Measurements from ENCODE around the gene CHD2. TPM values are rescaled to one million over a fixed set of nuclear protein-coding genes. Genes with fewer than 3 reads are reported as not detected.

CHD2 gene
- total RNA-seq, 6 donors from 2014 or later = 102 to 500 (median 155) TPM

- Histone ChIP-seq H3K36me3 (peaks cover 54 to 97% (median 82%) of the 10 kb centered on the region in 4 donors), H3K27ac (peak overlapping the region in 1 of 4 donors; percentile 17)
- no peak for DNase-seq
These were observed 118.5 kb downstream of the CHD2 start for GRCh38 chr15:93018574-93018973.

GRCh38 chr15:93019090-93019489 lies 119.0 kb downstream of the CHD2 start:
- no peak for ATAC-seq (ENCODE audit: low FRiP score in 2 of 2)
- H3K36me3 ChIP-seq = peaks cover 56 to 97% (median 83%) of the 10 kb centered on the region in 4 donors

More at GRCh38 chr15:93018574-93018973, 118.5 kb downstream of the CHD2 start:
- H3K4me3 ChIP-seq = no peak overlapping the region
- no peaks in the 10 kb centered on the region for H3K4me1 ChIP-seq
- H3K9me3 ChIP-seq = no peaks in the 10 kb centered on the region
- ATAC-seq (ENCODE audit: low FRiP score in 2 of 2) = no peak
- TF ChIP-seq CTCF (IDR thresholded peaks at IDR 0.05) = no peak
- TF ChIP-seq POLR2AphosphoS5 (IDR thresholded peaks at IDR 0.05) = no peak
- no peak for TF ChIP-seq EP300 (IDR thresholded peaks at IDR 0.05)
- TF ChIP-seq POLR2A (IDR thresholded peaks at IDR 0.05) = no peak
- WGBS, 2 donors = 82 to 89% methylated on average over 4 of the region's 4 CpGs
- H3K27me3 ChIP-seq = no peaks in the 10 kb centered on the region

GRCh38 chr15:93019971-93020370 lies 119.8 kb downstream of the CHD2 start:
- no peaks in the 10 kb centered on the region for H3K9me3 ChIP-seq
- peaks cover 0 to 5% (median 1%) of the 10 kb centered on the region in 4 donors for H3K4me1 ChIP-seq
- ATAC-seq (ENCODE audit: low FRiP score in 2 of 2) (no peak), DNase-seq (no peak)
- H3K27ac ChIP-seq = no peak overlapping the region
- WGBS, 2 donors = 97 to 98% methylated on average over 10 of the region's 10 CpGs
- H3K27me3 ChIP-seq = no peaks in the 10 kb centered on the region
- TF ChIP-seq CTCF (IDR thresholded peaks at IDR 0.05) = no peak
- TF ChIP-seq EP300 (IDR thresholded peaks at IDR 0.05) = no peak
- TF ChIP-seq POLR2AphosphoS5 (IDR thresholded peaks at IDR 0.05) = no peak
- TF ChIP-seq POLR2A (IDR thresholded peaks at IDR 0.05) = no peak
- H3K4me3 ChIP-seq = no peak overlapping the region
- H3K36me3 ChIP-seq = peaks cover 58 to 97% (median 83%) of the 10 kb centered on the region in 4 donors

More at GRCh38 chr15:93019090-93019489, 119.0 kb downstream of the CHD2 start:
- Histone ChIP-seq H3K27me3 (no peaks in the 10 kb centered on the region), H3K27ac (no peak overlapping the region), H3K4me3 (no peak overlapping the region), H3K9me3 (no peaks in the 10 kb centered on the region), H3K4me1 (no peaks in the 10 kb centered on the region)
- no peak for DNase-seq
- WGBS, 2 donors = 94 to 96% methylated on average over 7 of the region's 7 CpGs
- TF ChIP-seq CTCF (IDR thresholded peaks at IDR 0.05) (no peak), POLR2AphosphoS5 (IDR thresholded peaks at IDR 0.05) (no peak), EP300 (IDR thresholded peaks at IDR 0.05) (no peak), POLR2A (IDR thresholded peaks at IDR 0.05) (no peak)

- WGBS, 2 donors = 93 to 97% methylated on average over 3 of the region's 3 CpGs
- DNase-seq (no peak), ATAC-seq (ENCODE audit: low FRiP score in 2 of 2) (no peak)
- Histone ChIP-seq H3K4me3 (no peak overlapping the region), H3K27ac (no peak overlapping the region), H3K36me3 (peaks cover 52 to 97% (median 81%) of the 10 kb centered on the region in 4 donors), H3K4me1 (peaks cover 7 to 14% (median 8%) of the 10 kb centered on the region in 4 donors), H3K27me3 (no peaks in the 10 kb centered on the region), H3K9me3 (no peaks in the 10 kb centered on the region)
- TF ChIP-seq EP300 (IDR thresholded peaks at IDR 0.05) = no peak
- TF ChIP-seq CTCF (IDR thresholded peaks at IDR 0.05) = no peak
These were observed 121.0 kb downstream of the CHD2 start for GRCh38 chr15:93020976-93021772.

All from upper lobe of left lung (tissue), 6 donors.